BLaER1 treated with 17β-estradiol and CSF1 and Interleukin-3, amounts not matched to agents 10 nM and 100 nM (cell line): Measurements from ENCODE around the gene ACE.

Experiments
- H3K27ac ChIP-seq, 11 experiments: shearing (Covaris generic); formaldehyde crosslinking; 2 replicates each; pipeline ENCODE4 v1.8.1; 2022
- H3K27me3 ChIP-seq, 11 experiments: shearing (Covaris generic); formaldehyde crosslinking; 2 replicates each; pipeline ENCODE4 v1.8.1; 2022
- H3K36me3 ChIP-seq, 11 experiments: shearing (Covaris generic); formaldehyde crosslinking; 2 replicates each; pipeline ENCODE4 v1.8.1; 2022
- H3K4me1 ChIP-seq, 10 experiments: shearing (Covaris generic); formaldehyde crosslinking; 2 replicates each; pipeline ENCODE4 v1.8.1; 2022
- H3K4me2 ChIP-seq, 11 experiments: shearing (Covaris generic); formaldehyde crosslinking; 2 replicates each; pipeline ENCODE4 v1.8.1; 2022
- H3K4me3 ChIP-seq, 10 experiments: shearing (Covaris generic); formaldehyde crosslinking; 2 replicates each; pipeline ENCODE4 v1.8.1; 2022
- H3K9ac ChIP-seq, 11 experiments: shearing (Covaris generic); formaldehyde crosslinking; 2 replicates each; pipeline ENCODE4 v1.8.1; 2022
- H3K9me3 ChIP-seq, 11 experiments: shearing (Covaris generic); formaldehyde crosslinking; replicated peaks in 1 of 11; 2 replicates each; pipeline ENCODE4 v1.8.1; 2022
- H4K20me1 ChIP-seq, 11 experiments: shearing (Covaris generic); formaldehyde crosslinking; 2 replicates each; pipeline ENCODE4 v1.8.1; 2022
- Cebpa-rat ChIP-seq, 11 experiments: shearing (Covaris generic); IDR thresholded peaks; 2 replicates each; pipeline ENCODE4 v1.8.1; 2022

ACE gene

DNA sequence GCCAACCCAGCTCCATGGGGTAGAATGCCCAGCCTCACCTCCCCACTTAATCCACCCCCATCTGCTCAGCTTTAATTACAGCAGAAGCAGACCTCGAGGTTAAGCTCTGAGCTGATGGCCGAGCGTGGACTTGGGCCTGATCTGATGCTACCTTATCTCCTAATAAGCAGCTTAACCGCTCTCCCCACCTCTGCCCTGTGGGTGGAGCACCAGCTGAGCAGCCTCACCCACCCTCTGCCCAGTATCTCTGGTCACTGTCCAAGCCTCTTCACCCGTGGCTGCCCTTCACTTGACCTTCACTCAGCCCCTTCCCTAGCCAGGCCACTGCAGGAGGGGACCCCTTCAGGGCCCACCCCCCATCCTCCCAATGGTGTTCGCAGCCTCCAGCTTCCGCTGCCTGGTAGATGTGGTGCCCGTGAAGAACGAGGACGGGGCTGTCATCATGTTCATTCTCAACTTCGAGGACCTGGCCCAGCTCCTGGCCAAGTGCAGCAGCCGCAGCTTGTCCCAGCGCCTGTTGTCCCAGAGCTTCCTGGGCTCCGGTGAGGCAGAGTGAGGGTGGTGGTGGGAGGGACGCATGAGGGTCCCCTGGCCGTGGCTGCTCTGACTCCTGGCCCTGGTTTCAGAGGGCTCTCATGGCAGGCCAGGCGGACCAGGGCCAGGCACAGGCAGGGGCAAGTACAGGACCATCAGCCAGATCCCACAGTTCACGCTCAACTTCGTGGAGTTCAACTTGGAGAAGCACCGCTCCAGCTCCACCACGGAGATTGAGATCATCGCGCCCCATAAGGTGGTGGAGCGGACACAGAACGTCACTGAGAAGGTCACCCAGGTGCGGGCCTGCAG, 53.1 kb downstream of the ACE start:
- H3K9me3 ChIP-seq: no peaks in the 10 kb centered on the region
- H3K9ac ChIP-seq: no peak overlapping the region
- no peak overlapping the region for H3K4me3 ChIP-seq
- H3K27ac ChIP-seq: no peak overlapping the region
- TF ChIP-seq Cebpa-rat (IDR thresholded peaks at IDR 0.05): no peak
- H4K20me1 ChIP-seq: peaks cover 0 to 36% (median 0%) of the 10 kb centered on the region in 11 experiments; a peak in 4 of 22 replicates
- H3K36me3 ChIP-seq: no peaks in the 10 kb centered on the region
- no peak overlapping the region for H3K4me2 ChIP-seq
- H3K4me1 ChIP-seq: peaks cover 0 to 4% (median 0%) of the 10 kb centered on the region in 10 experiments; a peak in 1 of 20 replicates
- H3K27me3 ChIP-seq: no peaks in the 10 kb centered on the region

- H3K4me1 ChIP-seq: peaks cover 0 to 5% (median 0%) of the 10 kb centered on the region in 10 experiments; a peak in 5 of 20 replicates
- H3K4me3 ChIP-seq: no peak overlapping the region
- no peak overlapping the region for H3K9ac ChIP-seq
- no peak for TF ChIP-seq Cebpa-rat (IDR thresholded peaks at IDR 0.05)
- H3K4me2 ChIP-seq: no peak overlapping the region
- no peak overlapping the region for H3K27ac ChIP-seq
- H4K20me1 ChIP-seq: peaks cover 0 to 35% (median 0%) of the 10 kb centered on the region in 11 experiments; a peak in 4 of 22 replicates
- no peaks in the 10 kb centered on the region for H3K9me3 ChIP-seq
- no peaks in the 10 kb centered on the region for H3K36me3 ChIP-seq
- no peaks in the 10 kb centered on the region for H3K27me3 ChIP-seq
Measured at GRCh38 chr17:63530557-63531021, 53.7 kb downstream of the ACE start.

GRCh38 chr17:63531022-63531965, 54.4 kb downstream of the ACE start:
- H3K9ac ChIP-seq: no peak overlapping the region
- peaks cover 0 to 6% (median 0%) of the 10 kb centered on the region in 10 experiments; a peak in 5 of 20 replicates for H3K4me1 ChIP-seq
- H3K36me3 ChIP-seq: no peaks in the 10 kb centered on the region
- H3K4me3 ChIP-seq: no peak overlapping the region
- no peaks in the 10 kb centered on the region for H3K27me3 ChIP-seq
- no peak for TF ChIP-seq Cebpa-rat (IDR thresholded peaks at IDR 0.05)
- H3K4me2 ChIP-seq: no peak overlapping the region
- H4K20me1 ChIP-seq: peaks cover 0 to 35% (median 0%) of the 10 kb centered on the region in 11 experiments; a peak in 4 of 22 replicates
- no peak overlapping the region for H3K27ac ChIP-seq
- H3K9me3 ChIP-seq: no peaks in the 10 kb centered on the region

DNA sequence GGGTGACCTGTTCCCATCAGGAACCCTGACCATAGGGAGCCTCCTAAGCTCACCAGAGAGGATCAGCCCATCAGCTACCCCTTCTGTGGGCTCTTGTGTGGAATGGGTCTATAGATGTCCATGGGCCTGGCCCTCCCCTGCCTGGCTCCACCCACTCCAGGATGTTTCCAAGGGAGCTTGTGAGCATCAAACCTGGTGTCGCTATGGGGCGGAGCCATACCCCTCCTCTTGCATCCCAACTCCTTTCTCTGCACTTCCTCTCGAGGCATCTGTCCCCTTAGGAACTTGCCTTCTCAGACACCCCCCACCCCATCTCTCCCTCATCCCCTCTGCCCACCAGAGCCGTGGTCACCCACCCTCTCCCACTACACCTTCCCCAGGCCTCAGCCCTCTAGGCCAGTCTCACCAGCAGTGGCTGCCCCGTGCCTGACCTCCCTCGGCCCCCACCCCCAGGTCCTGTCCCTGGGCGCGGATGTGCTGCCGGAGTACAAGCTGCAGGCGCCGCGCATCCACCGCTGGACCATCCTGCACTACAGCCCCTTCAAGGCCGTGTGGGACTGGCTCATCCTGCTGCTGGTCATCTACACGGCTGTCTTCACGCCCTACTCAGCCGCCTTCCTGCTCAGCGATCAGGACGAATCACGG, 56.7 kb downstream of the ACE start:
- H3K4me2 ChIP-seq: no peak overlapping the region
- H3K27me3 ChIP-seq: peaks cover 10 to 17% (median 14%) of the 10 kb centered on the region in 11 experiments; a peak in 21 of 22 replicates
- H3K9me3 ChIP-seq: no peaks in the 10 kb centered on the region
- peaks cover 0 to 6% (median 0%) of the 10 kb centered on the region in 10 experiments; a peak in 4 of 20 replicates for H3K4me1 ChIP-seq
- H3K27ac ChIP-seq: no peak overlapping the region
- no peaks in the 10 kb centered on the region for H3K36me3 ChIP-seq
- TF ChIP-seq Cebpa-rat (IDR thresholded peaks at IDR 0.05): no peak
- H3K4me3 ChIP-seq: no peak overlapping the region
- peaks cover 0 to 16% (median 0%) of the 10 kb centered on the region in 11 experiments; a peak in 3 of 22 replicates for H4K20me1 ChIP-seq
- no peak overlapping the region for H3K9ac ChIP-seq

DNA sequence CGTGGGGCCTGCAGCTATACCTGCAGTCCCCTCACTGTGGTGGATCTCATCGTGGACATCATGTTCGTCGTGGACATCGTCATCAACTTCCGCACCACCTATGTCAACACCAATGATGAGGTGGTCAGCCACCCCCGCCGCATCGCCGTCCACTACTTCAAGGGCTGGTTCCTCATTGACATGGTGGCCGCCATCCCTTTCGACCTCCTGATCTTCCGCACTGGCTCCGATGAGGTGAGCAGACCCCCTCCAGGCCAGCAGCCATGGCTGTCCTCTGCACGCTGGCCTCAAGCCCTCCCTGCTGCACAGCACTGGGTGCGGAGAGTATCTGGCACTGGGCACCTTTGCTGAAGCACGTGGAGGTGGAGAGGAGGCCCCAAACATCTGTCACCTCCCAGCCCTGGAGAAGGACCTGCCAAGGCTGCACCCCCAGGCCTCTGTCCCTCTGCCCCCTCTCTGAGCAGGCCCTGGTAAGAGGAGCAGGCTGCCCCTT, 57.3 kb downstream of the ACE start:
- Histone ChIP-seq H4K20me1 (peaks cover 0 to 16% (median 0%) of the 10 kb centered on the region in 11 experiments; a peak in 3 of 22 replicates), H3K27me3 (peaks cover 14 to 23% (median 20%) of the 10 kb centered on the region in 11 experiments; a peak in 21 of 22 replicates), H3K36me3 (no peaks in the 10 kb centered on the region), H3K9me3 (no peaks in the 10 kb centered on the region), H3K9ac (no peak overlapping the region), H3K27ac (no peak overlapping the region), H3K4me1 (peaks cover 0 to 6% (median 0%) of the 10 kb centered on the region in 10 experiments; a peak in 4 of 20 replicates), H3K4me3 (no peak overlapping the region), H3K4me2 (no peak overlapping the region)
- TF ChIP-seq Cebpa-rat (IDR thresholded peaks at IDR 0.05): no peak

- H3K27me3 ChIP-seq: peaks cover 14 to 29% (median 23%) of the 10 kb centered on the region in 11 experiments; a peak in 21 of 22 replicates
- no peak overlapping the region for H3K27ac ChIP-seq
- H3K36me3 ChIP-seq: no peaks in the 10 kb centered on the region
- 0 out of 22 replicates have a peak overlapping the region, but pooled peaks of 1 of the 11 experiments have one; percentile 5 for H3K9ac ChIP-seq
- TF ChIP-seq Cebpa-rat (IDR thresholded peaks at IDR 0.05): no peak
- peaks cover 0 to 16% (median 0%) of the 10 kb centered on the region in 11 experiments; a peak in 3 of 22 replicates for H4K20me1 ChIP-seq
- H3K4me2 ChIP-seq: no peak overlapping the region
- H3K4me3 ChIP-seq: no peak overlapping the region
- H3K9me3 ChIP-seq: no peaks in the 10 kb centered on the region
- peaks cover 0 to 6% (median 0%) of the 10 kb centered on the region in 10 experiments; a peak in 4 of 20 replicates for H3K4me1 ChIP-seq
Measured at GRCh38 chr17:63534816-63535455, 58.1 kb downstream of the ACE start.

GRCh38 chr17:63535640-63536039, 58.8 kb downstream of the ACE start:
- H3K27me3 ChIP-seq: peaks cover 14 to 29% (median 23%) of the 10 kb centered on the region in 11 experiments; a peak in 21 of 22 replicates
- H3K27ac ChIP-seq: no peak overlapping the region
- peaks cover 0 to 8% (median 2%) of the 10 kb centered on the region in 10 experiments; a peak in 13 of 20 replicates for H3K4me1 ChIP-seq
- no peak overlapping the region for H3K4me3 ChIP-seq
- no peak for TF ChIP-seq Cebpa-rat (IDR thresholded peaks at IDR 0.05)
- no peak overlapping the region for H3K9ac ChIP-seq
- H3K36me3 ChIP-seq: no peaks in the 10 kb centered on the region
- peaks cover 0 to 16% (median 0%) of the 10 kb centered on the region in 11 experiments; a peak in 3 of 22 replicates for H4K20me1 ChIP-seq
- H3K9me3 ChIP-seq: no peaks in the 10 kb centered on the region
- no peak overlapping the region for H3K4me2 ChIP-seq

GRCh38 chr17:63537001-63537400, 60.1 kb downstream of the ACE start:
- H3K4me1 ChIP-seq: peaks cover 0 to 15% (median 10%) of the 10 kb centered on the region in 10 experiments; a peak in 14 of 20 replicates
- peaks cover 0 to 4% (median 0%) of the 10 kb centered on the region in 11 experiments; a peak in 2 of 22 replicates for H4K20me1 ChIP-seq
- H3K36me3 ChIP-seq: no peaks in the 10 kb centered on the region
- no peak for TF ChIP-seq Cebpa-rat (IDR thresholded peaks at IDR 0.05)
- no peak overlapping the region for H3K9ac ChIP-seq
- H3K27ac ChIP-seq: no peak overlapping the region
- H3K9me3 ChIP-seq: no peaks in the 10 kb centered on the region
- no peak overlapping the region for H3K4me3 ChIP-seq
- peaks cover 14 to 29% (median 23%) of the 10 kb centered on the region in 11 experiments; a peak in 21 of 22 replicates for H3K27me3 ChIP-seq
- H3K4me2 ChIP-seq: no peak overlapping the region
